ENCODE data around the gene HRC.

- TF ChIP-seq CTCF (conservative IDR thresholded peaks at IDR 0.05): no peak
- no peak for TF ChIP-seq EZH2 (IDR thresholded peaks at IDR 0.05; ENCODE audit: low read depth)
These were observed 40.4 kb downstream of the HRC start for GRCh38 chr19:49114630-49115363.
